ENCODE data around the gene ZBTB18.

ZBTB18 gene

DNA sequence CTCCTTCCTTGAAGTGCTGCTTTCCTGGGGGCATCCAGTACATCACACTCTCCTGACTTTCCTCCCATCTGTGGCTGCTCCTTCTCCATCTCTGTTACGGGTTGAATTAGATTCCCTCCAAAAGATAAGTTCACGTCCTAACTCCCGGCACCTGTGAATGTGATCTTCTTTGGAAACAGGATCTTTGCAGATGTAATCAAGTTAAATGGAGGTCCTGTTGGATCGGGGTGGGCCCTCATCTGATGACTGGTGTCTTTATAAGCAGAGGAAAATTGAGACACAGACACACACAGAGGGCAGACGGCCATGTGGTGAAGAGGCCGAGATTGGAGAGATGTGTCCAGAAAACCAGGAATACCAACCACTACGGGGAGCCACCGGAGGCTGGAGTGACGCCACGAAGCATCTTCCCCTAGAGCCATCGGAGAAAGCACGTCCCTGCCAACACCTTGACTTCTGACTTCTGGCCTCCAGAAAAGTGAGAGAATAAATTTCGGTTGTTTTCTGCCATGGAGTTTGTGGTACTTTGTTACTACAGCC, 36.0 kb downstream of the ZBTB18 start:
- no peak for DNase-seq

DNA sequence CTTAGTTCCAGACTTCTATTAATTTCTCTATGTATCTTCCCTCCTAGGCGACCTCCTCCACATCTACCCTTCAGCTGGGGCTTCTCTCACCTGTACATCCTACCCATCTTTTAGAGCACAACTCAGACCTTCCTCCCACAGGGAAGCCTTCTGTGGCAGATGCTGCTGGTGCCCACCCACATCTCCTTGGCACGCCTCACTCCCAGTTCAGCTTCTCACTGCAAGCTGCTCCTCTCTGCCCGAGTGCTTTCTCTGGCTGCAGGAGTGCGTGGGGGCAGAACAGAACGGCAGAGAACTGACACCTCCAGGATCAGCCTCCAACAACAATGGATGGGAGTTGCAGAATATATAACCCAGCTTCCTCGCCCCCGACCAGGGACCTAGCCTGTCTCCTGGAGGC, 36.5 kb downstream of the ZBTB18 start:
- DNase-seq = peak in 13 of 56 donors; percentile 11 to 60 (median 21)

DNA sequence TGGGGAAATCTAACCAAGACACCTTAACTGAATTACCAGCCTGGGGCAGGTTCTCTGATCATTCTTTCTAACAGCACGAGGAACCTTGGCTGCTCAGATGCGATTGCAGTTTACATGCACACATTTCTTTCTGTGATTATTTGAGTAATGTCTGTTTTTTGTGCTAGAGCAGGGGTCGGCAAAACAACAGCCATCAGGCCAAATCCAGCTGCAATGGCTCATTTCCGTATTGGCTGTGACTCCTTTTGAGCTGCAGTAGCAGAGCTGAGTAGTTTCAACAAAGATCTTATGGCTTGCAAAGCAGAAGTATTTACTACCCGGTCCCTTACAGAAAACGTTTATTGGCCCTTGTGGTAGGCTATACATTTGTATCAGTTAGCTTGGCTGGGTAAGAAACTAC, 37.1 kb downstream of the ZBTB18 start:
- no peak for DNase-seq

DNA sequence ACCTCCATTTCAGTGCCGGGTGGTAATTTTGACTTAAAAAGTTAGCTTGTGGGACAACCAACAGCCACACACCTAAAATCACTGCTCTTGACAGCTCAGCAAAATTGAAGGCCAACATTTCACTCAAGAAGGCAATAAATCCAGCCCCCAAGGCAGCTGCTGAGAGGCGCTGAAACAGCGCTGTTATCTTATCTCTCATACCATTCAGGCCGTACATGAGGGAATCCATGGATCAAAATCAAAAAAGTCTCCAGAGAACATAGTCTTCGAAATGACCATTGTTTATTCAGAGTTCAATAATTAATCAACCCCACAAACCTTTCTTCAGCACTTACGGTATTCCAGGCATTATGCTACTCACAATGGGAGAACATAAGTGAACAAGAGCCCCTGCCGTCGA, 38.5 kb downstream of the ZBTB18 start:
- no peak for DNase-seq

DNA sequence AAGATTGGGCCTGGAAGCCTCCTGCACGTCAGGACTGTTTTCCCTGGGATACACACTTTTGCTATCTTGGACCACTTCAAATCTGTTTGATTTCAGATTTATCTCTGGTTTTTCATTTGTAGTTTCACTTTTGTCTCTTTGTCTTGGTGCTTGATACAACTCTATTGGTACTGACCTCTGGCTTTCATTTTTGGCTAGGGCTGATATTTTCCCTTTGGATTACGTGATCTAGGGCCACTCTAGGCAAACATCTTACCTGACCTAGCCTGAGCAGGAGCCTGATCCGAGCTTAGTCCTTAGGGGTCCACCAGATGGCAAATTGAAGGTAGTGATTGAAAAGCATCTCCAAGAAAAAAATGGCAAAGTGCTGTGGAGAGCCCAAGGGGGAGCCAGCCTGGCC, 39.6 kb downstream of the ZBTB18 start:
- no peak for DNase-seq

DNA sequence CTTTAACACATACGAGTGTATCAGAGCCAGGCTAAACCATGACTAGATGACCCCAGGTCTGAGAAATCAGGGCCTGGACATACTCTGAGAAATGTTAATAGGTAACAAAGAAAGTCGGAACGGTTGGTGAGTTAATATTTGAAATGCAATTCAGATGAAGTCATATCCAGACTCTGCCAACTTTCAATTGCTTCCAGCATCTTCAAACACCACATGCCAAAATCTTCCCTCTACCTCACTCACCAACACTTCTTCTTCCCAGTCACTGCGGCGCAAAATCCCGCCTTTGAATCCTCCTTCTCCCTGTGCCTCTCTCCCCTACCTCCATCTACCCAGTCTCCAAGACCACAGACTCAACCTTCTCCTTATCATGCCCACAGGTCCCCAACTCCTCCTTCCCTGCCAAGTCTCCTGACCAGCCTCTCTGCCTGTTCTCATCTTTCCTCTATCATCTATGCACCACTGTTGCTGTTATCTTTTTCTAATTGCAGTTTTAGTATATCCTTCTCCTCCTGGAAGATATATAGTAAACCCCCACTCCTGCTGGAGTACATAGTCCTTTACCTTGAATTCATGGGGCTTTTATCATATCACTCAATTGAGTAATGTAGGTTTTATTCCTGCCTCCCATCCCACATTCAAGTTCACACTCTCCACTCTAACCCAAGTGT, 41.3 kb downstream of the ZBTB18 start:
- DNase-seq = no peak

DNA sequence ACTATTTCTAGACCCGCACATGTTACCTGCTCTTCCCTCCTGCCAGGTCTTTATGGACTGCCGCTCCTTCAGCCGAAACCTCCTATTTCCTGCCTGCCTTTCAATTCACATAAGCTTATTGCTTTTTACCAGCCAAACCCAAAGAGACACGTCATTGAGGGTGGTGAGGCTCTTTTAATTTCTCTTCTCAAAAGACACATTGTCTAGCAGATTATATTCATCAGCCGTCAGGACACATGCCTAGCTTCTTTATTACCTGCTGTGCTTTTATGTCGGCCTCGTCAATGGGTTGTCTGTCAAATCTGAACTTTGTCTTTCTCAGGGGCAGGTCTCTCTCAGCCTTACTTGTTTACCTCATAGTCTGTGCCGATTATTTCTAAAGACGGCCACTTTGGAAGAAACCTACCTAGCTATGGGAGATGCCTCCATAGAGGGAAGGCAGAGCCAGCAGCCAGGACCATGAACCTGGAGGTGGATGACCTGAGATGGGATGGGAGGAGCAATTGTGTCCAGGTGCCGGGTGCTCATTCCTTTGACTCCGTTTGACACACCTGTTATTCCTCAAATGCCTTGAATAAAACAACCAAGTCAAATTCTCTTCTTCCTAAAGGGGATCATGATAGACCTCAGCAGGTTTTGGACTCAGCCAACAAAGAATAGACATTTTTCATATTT, 42.0 kb downstream of the ZBTB18 start:
- DNase-seq = no peak

DNA sequence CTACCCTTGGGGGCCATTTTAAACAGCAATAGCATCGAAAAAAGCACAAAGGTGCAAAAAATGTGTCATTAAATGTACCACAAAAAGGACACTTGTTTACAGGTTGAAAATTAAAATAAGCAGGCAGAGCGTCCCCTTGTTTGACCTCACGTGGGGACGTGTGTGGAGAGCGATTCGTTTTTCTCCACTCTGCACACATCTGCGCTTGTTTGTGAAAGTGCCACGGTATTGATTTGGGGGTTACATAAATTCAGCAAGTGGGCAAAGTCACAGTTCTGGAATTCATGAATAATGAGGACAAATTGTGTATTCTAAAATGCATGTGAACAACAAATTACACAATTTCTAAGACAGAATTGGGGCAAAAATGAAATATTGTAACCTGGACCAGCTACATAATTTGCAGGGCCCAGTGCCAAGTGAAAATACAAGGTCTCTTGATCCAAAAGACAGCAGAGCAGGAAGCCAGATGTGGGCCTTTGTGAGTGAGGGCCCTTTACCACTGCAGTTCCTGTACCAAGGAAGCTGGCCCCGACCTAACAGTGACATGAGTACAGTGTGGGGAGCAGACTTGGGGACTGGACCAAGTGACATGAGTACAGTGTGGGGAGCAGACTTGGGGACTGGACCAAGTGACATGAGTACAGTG, 43.9 kb downstream of the ZBTB18 start:
- DNase-seq = no peak

DNA sequence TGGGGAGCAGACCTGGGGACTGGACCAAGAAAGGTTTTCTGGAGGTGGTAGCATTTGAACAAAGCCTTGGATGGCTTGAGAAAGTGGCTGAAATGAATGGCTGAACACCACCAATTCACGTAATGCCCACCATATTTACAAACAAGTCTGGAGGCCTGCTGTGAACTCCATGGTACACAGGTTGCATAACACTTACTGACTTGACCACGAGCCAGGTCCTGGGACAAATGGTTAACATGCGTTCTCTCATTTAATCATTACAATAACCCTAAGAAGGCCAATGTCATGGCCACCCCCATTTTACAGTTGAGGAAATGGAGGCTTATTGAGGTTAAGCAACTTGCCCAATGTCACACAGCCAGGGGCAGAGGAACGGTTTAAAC, 44.4 kb downstream of the ZBTB18 start:
- no peak for DNase-seq

DNA sequence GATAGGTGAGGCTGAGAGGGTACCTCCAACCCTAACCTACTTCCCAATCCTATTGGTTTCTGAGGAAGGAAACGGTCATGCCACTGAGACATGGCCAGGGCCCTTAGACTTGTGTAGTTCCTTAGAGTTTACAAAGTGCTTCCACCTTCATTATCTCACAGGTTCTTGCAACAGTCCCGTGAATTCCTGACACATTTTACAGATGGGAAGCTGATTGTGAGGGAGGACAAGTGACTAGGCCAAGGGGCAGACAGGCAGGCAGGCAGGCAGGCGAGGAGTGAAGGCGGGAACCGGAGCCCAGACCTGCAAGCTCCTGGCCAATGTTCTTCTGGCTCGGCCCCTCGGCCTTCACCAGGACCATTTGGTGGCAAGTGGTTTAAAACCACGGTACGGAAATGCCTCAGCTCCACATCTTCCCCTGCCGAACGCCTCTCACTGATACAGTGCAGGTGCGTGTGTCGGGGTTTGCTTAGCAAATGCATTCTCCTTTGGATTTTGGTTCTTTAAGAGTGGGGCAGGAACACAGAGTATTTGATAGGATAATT, 45.1 kb downstream of the ZBTB18 start:
- no peak for DNase-seq

DNA sequence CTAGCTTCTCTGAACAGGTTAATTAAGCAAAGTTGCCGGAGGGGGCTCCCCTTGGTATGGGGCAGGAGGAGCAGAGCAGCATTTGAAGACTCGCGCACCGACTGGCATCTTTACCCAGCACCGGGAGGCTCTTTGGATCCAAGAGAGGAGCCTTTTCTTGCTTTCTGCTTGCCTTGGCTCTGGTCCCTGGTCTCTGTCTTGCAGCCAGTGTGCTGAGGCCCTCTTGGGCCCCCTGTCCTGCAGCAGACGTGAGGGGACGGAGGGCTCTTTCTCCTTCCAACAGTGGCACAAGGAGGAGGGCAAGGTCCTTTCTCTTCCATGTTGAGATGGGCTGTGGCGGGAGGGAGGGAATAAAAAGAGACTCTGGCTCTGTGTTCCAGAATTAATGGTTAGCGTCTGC, 45.6 kb downstream of the ZBTB18 start:
- DNase-seq = no peak

DNA sequence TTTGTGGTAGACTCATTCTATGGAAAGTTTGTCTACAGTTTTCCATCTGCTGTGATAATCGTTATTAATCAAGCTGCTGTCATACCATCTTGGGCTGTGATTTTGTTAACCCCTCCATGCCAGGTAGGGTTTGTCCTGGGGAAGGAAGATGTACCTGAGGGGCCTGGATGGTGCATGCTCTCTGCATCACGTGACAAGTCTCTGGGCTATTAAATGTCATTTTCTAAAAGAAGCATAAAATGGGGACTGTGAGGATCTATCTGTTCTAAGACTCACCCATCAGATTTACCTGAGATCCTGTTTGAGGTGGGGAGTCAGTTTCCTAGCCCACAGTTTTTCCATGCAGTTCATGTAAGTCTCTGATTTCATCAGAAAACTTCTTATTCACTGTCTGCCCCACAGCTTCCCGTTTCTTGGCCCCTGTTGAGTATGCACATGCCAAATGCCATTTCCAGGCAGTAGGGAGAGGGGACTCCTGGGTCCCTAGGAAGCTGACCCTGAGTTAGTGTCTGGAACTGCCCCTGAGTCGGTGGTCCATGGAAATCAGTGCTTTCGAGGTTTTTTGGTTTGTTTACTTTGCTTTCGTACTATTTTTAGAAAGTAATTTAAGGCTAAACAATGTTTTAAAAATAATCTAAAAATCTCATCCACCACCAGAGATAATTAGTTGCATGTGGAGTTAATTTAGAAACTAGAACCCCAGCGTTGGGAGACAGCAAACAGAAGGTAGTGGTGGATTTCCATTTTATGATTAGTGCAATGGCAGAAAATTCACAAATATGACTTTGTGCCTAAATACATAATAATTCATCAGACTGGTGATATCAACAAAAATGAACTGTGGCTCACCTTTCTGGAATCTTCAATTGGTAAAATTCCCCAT, 46.7 kb downstream of the ZBTB18 start:
- DNase-seq = no peak

DNA sequence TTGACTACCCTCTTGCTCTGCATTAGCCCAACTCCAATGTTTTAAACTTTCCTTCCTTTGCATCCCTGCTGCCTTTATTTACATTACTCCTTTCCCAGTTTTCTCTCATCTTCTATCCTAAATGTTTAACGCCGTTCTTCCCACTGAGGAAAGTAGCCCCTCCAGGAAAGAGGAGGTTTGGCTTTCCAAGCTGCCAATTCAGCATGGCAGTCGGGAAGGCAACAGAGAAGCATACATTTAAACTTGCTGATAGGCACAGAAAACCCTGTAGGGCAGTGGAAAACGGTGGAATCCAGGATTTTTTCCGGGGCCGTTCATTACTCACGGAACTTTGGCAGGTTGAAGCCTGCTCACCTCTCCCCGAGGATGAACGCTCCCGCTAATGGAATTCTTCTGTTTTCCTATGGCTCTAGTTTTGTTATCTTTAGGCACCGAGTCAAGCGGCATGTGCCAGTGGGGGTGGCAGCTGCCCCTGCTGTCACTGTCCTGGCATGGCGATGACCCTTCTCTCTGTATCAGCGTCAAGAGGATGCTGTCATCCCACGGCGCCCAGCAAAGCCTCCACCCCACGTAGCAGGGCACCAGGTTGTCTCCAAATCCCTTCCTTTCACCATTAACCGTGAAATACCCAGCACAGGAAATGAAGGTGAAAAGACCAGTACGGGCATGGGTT, 48.3 kb downstream of the ZBTB18 start:
- no peak for DNase-seq

DNA sequence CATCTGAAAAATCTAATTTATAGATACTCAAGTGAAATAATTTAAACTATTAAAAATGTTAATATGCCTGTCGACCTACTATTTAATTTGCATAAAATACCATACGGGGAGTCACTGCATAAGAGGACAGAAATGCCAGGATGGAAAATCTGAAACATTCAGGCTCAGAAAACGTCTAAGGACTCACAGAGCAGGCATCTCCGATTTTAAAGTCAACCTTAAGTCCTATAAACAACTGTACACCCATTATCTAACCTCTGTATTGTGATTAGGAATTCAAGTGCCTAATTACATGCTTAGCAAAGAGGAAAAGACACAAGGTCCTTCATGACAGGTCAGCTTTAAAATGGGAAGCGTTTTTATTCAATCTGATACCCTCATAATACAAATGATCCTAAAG, 49.2 kb downstream of the ZBTB18 start:
- no peak for DNase-seq

DNA sequence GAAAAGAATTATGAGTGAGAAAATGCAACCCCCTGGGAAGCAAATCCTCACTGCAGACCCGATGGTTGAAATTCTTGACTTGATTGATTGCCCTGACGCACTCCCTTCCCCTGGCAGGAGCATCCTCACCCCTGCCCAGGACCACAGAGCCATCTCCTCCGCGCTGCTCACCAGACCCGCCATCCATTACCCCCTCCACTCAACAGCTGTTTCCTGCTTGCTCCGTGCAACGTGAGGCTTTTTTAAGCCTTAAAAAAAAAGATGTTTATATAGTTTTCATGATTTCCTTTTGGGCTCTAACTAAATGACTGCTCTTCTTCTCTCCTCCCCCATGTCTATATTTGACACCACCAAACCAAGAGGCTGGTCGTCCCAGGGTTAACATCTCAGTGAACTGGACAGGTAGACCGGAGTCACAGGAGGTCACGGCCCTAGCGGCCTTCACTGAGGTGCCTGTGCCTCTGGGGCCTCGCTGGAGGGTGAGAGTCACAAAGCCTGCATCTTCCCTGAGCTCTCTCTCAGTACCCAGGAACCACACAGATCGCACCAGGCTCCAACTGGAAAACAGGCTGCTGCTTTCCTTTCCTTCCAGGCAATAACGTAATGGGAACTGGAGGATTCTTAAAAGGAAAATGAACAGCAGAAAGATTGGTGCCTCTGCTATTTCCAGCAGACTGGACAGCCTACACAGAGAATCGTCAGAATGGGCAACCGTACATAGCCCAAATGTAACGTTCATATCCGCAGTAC, 49.8 kb downstream of the ZBTB18 start:
- peak in 1 of 56 donors; percentile 8 for DNase-seq

DNA sequence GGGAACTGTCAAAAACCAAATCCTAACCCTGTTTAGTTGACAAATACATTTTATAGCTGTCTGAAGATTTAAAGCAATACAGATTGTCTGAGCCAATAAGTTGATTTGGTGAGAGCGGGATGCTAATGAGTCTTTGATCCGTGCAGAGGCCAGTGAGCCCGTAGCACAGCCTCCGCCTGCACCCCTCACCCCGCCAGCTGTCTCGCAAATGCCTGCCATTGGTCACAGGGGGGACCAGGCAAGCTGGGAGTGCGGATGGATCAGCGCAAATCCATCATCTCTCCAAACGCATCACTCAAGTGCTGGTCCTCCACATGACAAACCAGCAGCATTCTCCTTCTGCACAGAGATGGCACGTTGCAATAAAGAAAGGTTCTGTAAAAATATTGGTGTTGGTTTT, 51.0 kb downstream of the ZBTB18 start:
- no peak for DNase-seq

DNA sequence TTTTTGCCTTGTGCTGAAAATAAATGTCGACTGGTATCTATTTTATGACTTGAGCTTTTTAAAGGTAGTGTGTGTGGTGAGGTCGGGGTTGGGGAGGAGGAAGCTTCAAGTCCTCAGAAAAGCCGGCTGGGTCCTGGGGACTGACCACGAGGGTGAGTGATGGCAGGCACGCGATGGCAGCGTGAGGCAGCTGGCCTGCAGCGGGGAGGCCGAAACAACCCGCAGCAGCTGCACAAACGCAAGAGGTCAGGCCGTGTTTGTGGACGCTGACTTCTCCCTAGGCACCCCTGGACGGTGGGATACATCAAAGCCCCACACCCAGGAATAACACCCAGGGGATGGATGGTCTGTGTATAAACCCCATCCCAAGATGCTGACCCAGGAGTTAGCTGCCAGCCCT, 51.4 kb downstream of the ZBTB18 start:
- DNase-seq = no peak

DNA sequence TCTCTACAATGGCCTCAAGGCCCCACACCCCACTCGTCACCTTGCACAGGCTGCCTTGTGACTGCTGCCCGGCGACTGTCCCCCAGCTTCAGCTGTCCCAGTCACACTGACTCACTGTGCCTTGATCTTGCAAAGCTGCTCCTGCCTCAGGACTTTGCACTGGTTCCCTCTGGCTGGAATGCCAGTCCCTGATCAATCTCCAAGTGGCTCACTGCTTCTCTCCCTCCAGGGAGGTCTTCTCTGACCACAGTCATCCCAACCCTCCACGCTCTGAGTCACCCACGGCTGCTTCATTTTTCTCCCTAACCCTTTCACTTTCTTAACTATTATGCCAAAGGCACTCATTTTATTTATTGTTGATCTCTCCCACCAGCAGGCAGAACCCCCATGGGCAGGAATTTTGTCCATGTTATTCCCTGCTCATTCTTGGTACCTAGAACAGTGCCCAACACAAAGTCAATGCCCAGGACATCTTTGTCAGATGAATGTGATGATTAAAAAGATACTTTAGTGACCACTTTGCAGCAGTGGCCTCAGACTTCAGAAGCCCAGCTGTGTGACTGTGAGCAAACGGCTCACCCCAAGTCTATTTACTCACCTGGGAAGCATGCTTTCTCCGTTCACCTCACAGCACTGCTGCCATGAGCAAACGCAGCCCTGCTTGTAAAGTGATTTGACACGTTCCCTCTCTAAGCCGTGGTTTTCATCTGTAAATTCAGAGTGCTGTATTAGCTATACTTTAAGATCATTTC, 53.4 kb downstream of the ZBTB18 start:
- DNase-seq = no peak

DNA sequence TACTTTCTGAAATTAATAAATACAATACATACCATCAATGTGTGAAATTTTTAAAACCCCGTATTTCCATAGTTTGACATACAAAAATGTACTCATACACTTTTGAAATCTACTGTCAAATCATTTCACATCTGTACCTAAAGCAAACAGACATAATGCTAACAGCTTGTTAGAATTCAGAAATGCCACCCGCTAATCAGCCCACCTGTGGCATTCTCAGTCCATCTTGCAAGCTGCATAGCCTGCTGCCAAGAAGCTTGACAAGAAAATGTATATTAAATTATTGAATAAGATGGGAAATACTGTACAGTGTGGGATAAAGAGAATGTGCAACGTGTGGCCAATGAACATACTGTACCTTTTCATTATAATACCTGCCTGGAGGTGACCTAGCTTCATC, 55.1 kb downstream of the ZBTB18 start:
- no peak for DNase-seq

Measured in amygdala (tissue), 56 donors.